C4-2B (cell line): ENCODE data around the gene ALPP.

Experiments
- ZFX ChIP-seq: fragments of 450-650 bp; IDR thresholded peaks from 2 replicates; pipeline ENCODE4 v1.6.1; 2017
- TF ChIP-seq, protein P1 (sequence below): fragments of 450-650 bp; conservative IDR thresholded peaks from 2 replicates; pipeline ENCODE4 v1.5.1; 2017; ENCODE audit warnings: mild to moderate bottlenecking

DNA sequence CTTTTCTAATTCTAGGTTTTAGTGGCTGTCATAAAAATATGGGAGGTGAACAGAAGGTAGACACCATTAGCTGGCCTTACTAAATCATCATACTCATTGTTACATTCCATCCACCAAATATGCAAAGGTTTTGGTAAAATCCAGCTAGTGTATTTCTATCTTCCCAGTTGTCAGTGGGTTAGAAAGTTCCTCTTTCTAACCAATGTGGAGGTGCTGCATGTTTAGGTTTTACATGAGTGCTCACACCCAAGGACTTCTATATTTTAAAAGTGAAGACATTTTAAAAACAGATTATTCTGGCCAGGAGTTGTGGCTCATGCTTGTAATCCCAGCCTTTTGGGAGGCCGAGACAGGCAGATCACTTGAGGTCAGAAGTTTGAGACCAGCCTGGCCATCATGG is 5.9 kb downstream of the ALPP start:
- TF ChIP-seq, protein P1, sequence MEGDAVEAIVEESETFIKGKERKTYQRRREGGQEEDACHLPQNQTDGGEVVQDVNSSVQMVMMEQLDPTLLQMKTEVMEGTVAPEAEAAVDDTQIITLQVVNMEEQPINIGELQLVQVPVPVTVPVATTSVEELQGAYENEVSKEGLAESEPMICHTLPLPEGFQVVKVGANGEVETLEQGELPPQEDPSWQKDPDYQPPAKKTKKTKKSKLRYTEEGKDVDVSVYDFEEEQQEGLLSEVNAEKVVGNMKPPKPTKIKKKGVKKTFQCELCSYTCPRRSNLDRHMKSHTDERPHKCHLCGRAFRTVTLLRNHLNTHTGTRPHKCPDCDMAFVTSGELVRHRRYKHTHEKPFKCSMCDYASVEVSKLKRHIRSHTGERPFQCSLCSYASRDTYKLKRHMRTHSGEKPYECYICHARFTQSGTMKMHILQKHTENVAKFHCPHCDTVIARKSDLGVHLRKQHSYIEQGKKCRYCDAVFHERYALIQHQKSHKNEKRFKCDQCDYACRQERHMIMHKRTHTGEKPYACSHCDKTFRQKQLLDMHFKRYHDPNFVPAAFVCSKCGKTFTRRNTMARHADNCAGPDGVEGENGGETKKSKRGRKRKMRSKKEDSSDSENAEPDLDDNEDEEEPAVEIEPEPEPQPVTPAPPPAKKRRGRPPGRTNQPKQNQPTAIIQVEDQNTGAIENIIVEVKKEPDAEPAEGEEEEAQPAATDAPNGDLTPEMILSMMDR: no peak
- TF ChIP-seq ZFX: no peak
